Spleen (tissue), 7 donors: ENCODE results near the gene CCL11.
A peak's percentile ranks its signal among the peaks of the same experiment; 100 is the strongest.

Source experiments
- CTCF ChIP-seq, 11 experiments: fragments of 200-600 bp in 7 of 11; fragments of 450-650 bp in 4 of 11; sonication (generic) in 4 of 11; IDR thresholded peaks in 8 of 11; conservative IDR thresholded peaks in 3 of 11; 1 replicate in 7 of 11; 2 replicates in 4 of 11; pipeline versions ENCODE4 v1.4.0 to v1.8.0; 2016 to 2021; ENCODE audit warnings: antibody characterized with exemption in 11 of 11, inconsistent platforms in 4 of 11, mild to moderate bottlenecking in 1 of 11
- POLR2A ChIP-seq, 3 donors: fragments of 450-650 bp; IDR thresholded peaks; one replicate each; pipeline ENCODE4 v1.5.1; 2017; ENCODE audit warnings: antibody characterized with exemption in 3 of 3, mild to moderate bottlenecking in 1 of 3
- POLR2AphosphoS5 ChIP-seq, 3 donors: sonication (generic); formaldehyde crosslinking; IDR thresholded peaks; one replicate each; pipeline ENCODE4 v1.5.1; 2017; ENCODE audit warnings: antibody characterized with exemption in 3 of 3
- donor health status: DM: no; HTN: no; CAD: no; lungs with moderate emphysema.
- donor health status: DM: no; HTN: no; CAD: no.
- donor health status: DM: no; HTN: no; CAD: no.

DNA sequence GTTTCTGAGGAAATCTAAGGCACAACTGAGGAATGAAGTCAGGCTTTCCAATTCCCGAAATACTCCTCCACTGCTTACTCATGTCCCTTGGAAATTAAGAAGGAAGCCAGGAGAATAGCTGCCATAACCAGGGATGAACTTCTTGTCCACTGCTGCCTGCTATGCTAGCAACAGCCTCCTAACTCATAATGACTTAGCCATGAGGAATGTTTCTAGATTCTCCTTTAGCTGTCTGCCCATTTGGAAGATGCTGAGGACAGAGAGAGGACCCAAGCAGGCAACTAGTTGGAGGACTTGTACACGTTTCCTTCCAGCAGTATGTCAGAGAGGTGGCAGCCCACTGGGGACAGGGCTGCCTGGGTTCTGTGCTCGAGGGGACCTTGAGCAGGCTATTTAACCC lies 31.4 kb upstream of the CCL11 start:
- TF ChIP-seq POLR2A (IDR thresholded peaks at IDR 0.05) (no peak), CTCF (IDR thresholded peaks at IDR 0.05 in 8 of 11, conservative IDR thresholded peaks at IDR 0.05 in 3 of 11) (no peak), POLR2AphosphoS5 (IDR thresholded peaks at IDR 0.05) (peak in 1 of 3 donors; percentile 26)
